GM19452 (cell line): ENCODE measurements around the gene COMMD6.
A peak's percentile ranks its signal among the peaks of the same experiment; 100 is the strongest.
"Not testable (repeated sequence)": the region's sequence is repeated elsewhere in the genome, so short reads cannot be mapped to it uniquely, and the experiment has no call there.

Experiments used
- ATAC-seq: cut with Tn5 transposase; IDR thresholded peaks from one replicate; pipeline ENCODE4 v1.9.1; 2021; ENCODE audit not compliant: unreplicated experiment

Gene COMMD6

DNA sequence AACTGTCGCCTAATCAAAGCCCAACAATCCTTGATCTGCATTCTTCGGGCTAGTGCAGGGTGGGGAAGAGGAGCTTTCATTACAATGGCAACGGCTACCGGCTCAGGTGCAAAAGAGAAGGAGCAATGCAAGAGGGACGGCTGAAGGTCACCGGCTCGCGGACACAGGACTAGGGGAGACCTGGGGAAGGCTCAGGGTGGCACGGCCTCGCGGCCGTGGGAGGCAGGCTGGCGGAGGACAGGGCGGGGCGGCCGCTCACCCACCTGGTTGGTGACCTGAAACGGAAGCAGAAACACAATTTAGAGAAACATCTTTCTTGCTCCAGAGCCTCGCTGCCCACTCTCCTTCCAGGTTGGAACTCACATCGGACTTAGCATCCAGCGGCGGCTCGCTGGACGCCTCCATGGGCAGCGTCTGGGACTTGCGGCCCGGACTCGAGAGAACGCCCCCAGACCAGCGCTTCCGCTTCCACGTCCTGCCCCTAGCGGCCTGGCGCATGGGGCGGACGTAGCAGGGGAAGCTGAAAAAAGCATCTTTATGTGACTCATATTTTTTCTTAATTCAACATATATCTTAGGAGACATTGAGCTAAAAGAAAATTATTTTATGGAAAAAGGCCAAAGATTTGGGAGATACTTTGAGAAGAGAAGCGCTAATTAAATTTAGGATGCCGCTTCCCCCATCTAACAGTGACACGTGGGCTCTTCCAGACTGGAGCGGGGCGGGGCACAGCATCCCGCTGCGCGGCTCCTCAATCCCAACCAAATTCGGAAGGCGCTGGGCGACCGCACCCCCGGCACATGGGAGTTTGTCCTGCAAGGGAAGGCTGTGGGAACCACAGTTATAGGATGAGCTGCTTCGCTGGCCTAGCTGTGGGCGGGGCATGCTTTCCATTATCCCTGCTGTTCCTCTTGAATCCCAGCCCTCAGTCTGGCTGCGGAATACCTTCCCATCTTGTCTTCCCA, at the start of gene COMMD6:
Gene COMMD6, minus strand, starts transcription at position 441 of the 965 bp plus-strand sequence. Its CDS starts 36 bp downstream, at position 405.
- peak; percentile 98 for ATAC-seq

DNA sequence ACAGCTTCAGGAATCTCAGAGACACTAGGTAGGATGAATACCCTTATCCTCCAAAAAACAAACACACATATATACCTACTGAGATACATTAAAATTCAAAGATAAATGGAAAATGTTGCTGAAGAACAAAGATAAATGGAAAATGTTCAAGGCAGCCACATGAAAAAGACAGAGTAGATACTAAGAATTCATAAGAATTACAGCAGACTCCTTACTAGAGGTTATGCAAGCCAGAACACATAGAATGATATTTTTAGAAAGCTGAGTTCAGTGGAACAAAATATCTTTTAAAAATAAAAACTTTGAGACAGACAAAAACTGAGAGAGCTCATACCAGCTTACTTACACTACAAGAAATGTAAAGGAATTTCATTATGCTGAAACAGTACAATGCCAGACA, 47.5 kb upstream of the COMMD6 start:
- ATAC-seq, result no peak

DNA sequence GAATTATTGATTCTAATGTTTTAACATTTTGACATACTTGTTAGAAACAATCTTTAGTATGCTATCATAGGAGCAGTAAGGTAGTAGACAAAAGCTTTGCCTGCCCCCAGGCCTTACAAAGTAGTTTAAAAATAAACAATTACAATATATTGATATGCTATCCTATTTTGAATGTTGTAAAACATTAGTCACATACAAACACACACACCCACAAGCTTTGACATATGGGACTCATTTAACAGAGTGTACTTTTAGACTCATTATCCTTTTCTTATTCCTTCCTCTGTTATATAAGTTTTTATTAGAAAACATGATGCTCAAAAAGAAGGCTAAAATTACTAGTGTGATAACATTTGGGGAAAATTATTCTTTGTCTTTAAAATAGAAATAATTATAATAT, 45.5 kb upstream of the COMMD6 start:
- ATAC-seq, result no peak

DNA sequence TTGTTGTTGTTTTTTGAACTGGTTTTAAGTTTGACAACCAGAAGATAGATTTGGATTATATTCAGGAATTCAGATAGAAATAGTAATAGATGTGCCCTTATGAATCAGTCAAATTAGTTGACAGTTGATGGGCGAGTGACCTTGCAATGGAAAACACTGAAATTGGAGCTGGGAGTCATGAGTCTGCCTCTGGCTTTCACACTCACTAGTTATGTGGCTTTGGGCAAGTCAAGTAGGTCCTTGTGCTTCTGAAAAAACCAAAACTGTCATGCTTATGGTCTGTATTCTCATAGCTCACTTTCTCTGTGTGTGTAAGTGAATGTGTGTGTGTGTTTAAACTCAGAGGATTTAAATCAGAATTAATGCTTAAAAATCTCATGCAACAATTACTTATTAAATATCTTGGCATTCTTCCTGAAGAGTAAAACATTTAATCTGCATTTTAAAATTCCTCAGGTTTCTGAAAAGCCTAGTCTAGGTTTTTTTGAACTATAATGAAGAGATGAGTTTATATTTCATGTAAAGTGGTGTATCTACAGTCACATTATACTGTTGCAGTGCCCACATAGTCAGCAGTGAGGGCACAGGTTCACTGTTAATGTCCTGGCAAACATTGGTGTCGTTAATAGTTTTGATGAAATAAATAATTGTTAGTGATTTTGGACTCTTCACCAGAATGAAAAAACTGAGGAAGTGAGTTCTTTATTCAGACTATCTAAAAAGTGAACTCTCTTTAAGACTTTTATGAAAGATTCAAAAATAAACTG, 44.4 kb upstream of the COMMD6 start:
- no peak for ATAC-seq

- ATAC-seq, result no peak
Measured at GRCh38 chr13:75579529-75579928, 41.9 kb upstream of the COMMD6 start.

GRCh38 chr13:75569576-75569975, 31.9 kb upstream of the COMMD6 start:
- no peak for ATAC-seq

DNA sequence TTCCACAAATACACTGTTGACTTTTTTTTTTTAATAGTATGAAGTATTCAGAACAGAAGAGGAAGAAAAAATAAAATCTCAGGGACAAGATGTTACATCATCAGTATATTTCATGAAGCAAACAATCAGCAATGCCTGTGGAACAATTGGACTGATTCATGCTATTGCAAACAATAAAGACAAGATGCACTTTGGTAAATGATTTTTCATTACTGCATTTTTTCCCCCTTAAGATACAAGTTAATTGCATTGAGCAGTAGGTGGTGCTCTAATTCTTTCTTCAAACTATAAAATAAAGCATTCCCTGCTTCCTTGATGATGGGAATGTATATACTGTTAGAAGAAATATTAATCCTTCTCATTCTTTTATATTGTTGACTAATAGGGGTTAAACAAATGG, 29.0 kb upstream of the COMMD6 start:
- ATAC-seq, result no peak

- no peak for ATAC-seq
Measured at GRCh38 chr13:75558145-75558840, 20.7 kb upstream of the COMMD6 start.

GRCh38 chr13:75556961-75557360, 19.3 kb upstream of the COMMD6 start:
- no peak for ATAC-seq

- no peak for ATAC-seq
Measured at GRCh38 chr13:75555836-75556235, 18.2 kb upstream of the COMMD6 start.

GRCh38 chr13:75554981-75555380, 17.3 kb upstream of the COMMD6 start:
- no peak for ATAC-seq

DNA sequence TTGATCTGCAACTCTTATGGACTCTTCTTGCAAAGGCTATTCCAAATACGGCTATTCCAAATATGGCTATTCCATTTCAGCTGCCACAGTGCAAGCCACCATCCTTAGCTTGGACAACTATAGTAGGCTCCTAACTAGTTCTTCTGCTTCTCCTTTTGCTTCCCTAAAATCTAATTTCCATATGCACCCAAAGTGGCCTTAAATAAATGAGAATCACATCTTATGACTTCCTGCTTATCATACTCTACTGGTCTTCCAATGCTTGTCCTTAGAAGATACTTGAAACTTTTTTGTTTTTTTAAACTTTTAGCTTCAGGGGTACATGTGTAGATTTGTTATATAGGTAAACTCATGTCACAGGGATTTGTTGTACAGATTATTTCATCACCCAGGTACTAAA, 16.8 kb upstream of the COMMD6 start:
- no peak for ATAC-seq

GRCh38 chr13:75550159-75550567, 12.5 kb upstream of the COMMD6 start:
- peak; percentile 4 for ATAC-seq

- ATAC-seq, result peak; percentile 96
Measured at GRCh38 chr13:75549262-75550158, 11.9 kb upstream of the COMMD6 start, which contains the start of gene UCHL3. Gene UCHL3, plus strand, starts transcription at chr13:75549791. Its CDS starts 30 bp downstream, at chr13:75549821.

DNA sequence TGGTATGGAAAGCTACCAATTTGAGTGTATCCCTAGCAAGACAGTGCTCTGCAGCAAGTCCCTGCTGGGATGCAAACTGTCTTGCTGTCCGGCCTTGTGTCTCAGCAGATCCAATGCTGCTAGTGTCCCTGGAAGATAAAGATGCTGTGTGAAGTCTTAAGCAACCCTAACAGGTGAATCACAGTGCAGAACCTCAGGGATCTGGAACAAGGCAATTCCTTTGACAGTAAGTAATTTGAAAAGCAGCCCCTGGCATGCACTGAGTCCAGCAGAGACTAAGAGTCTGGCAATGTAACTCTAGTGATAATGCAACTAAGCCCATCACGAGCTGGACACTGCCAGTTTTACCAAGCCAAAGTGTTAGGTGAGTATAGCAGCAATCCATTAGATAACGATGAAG, 10.3 kb upstream of the COMMD6 start:
- ATAC-seq, result no peak

- not testable (repeated sequence) for ATAC-seq
Measured at GRCh38 chr13:75545386-75545785, 7.7 kb upstream of the COMMD6 start.

DNA sequence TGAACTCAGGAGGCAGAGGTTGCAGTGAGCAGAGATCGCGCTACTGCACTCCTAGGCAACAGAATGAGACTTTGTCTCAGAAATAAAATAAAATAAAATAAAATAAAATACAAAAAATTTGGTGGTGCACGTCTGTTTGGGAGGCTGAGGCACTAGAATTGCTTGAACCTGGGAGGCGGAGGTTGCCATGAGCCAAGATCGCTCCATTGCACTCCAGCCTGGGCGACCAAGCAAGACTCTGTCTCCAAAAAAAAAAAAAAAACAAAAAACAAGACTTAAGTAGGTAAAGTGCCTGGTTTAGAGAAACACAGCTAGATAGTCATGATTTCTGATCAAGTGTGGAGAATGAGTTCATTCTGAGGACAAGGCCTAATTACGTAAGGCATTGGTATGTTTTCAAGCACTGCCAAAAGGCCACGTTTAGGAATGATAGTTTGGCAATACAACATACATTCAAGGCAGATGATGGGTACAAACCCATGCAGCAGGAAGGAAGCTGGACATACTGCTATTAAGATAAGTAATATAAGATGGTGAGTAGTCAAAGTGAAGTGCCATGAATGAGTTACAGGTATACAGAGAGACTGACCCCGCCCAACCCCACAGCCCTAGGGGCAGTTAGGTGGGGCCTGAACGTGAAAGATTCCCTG, 7.2 kb upstream of the COMMD6 start:
- no peak for ATAC-seq

- no peak for ATAC-seq
Measured at GRCh38 chr13:75541961-75542360, 4.3 kb upstream of the COMMD6 start.

GRCh38 chr13:75541287-75541686, 3.6 kb upstream of the COMMD6 start:
- no peak for ATAC-seq

- ATAC-seq, result no peak
Measured at GRCh38 chr13:75533861-75534260, 3.8 kb downstream of the COMMD6 start.
